ENCODE data around the gene GNLY. TPM values are rescaled to one million over a fixed set of nuclear protein-coding genes. Genes with fewer than 3 reads are reported as not detected.

GNLY gene
- total RNA-seq, 1 donor from 2014 or later, result not detected

DNA sequence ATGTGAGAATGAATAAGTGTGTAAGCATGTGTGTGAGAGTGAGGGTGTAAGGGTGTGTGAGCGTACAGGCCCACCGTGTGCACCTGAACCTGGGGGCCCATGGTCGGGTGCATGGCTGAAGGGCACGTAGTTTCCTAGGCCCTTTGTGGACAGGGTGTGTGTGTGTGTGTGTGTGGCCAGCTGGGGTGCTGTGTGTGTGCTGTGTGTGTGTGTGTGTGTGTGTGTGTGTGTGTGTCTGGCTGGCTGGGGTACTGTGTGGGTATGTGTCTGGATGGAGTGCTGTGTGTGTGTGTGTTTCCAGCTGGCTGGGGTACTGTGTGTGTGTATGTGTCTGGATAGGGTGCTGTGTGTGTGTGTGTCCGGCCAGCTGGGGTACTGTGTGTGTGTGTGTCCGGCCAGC is 28.1 kb upstream of the GNLY start:
- H3K27ac Mint-ChIP-seq (ENCODE audit: unreplicated experiment), result no peak overlapping the region
- H3K36me3 Mint-ChIP-seq (ENCODE audit: unreplicated experiment), result no peaks in the 10 kb centered on the region
- TF ChIP-seq CTCF (IDR thresholded peaks at IDR 0.05), result no peak
- peaks cover 4% of the 10 kb centered on the region for H3K27me3 Mint-ChIP-seq (ENCODE audit: unreplicated experiment)
- H3K4me3 Mint-ChIP-seq (ENCODE audit: unreplicated experiment), result no peak overlapping the region
- H3K9me3 Mint-ChIP-seq (ENCODE audit: unreplicated experiment), result no peaks in the 10 kb centered on the region
- H3K4me1 Mint-ChIP-seq (ENCODE audit: unreplicated experiment), result peaks cover 25% of the 10 kb centered on the region
- DNase-seq (ENCODE audit: extremely low spot score, unreplicated experiment), result no peak

GRCh38 chr2:85666435-85667316 is 27.5 kb upstream of the GNLY start:
- Mint-ChIP-seq H3K4me1 (ENCODE audit: unreplicated experiment) (peaks cover 18% of the 10 kb centered on the region), H3K36me3 (ENCODE audit: unreplicated experiment) (no peaks in the 10 kb centered on the region), H3K4me3 (ENCODE audit: unreplicated experiment) (no peak overlapping the region), H3K27me3 (ENCODE audit: unreplicated experiment) (peaks cover 9% of the 10 kb centered on the region), H3K9me3 (ENCODE audit: unreplicated experiment) (no peaks in the 10 kb centered on the region), H3K27ac (ENCODE audit: unreplicated experiment) (no peak overlapping the region)
- no peak for TF ChIP-seq CTCF (IDR thresholded peaks at IDR 0.05)
- DNase-seq (ENCODE audit: extremely low spot score, unreplicated experiment), result no peak

GRCh38 chr2:85667561-85668008 is 26.6 kb upstream of the GNLY start:
- no peak for TF ChIP-seq CTCF (IDR thresholded peaks at IDR 0.05)
- H3K4me1 Mint-ChIP-seq (ENCODE audit: unreplicated experiment), result peaks cover 14% of the 10 kb centered on the region
- H3K27ac Mint-ChIP-seq (ENCODE audit: unreplicated experiment), result no peak overlapping the region
- no peaks in the 10 kb centered on the region for H3K36me3 Mint-ChIP-seq (ENCODE audit: unreplicated experiment)
- peaks cover 9% of the 10 kb centered on the region for H3K27me3 Mint-ChIP-seq (ENCODE audit: unreplicated experiment)
- H3K9me3 Mint-ChIP-seq (ENCODE audit: unreplicated experiment), result no peaks in the 10 kb centered on the region
- DNase-seq (ENCODE audit: extremely low spot score, unreplicated experiment), result no peak
- H3K4me3 Mint-ChIP-seq (ENCODE audit: unreplicated experiment), result no peak overlapping the region

- Mint-ChIP-seq H3K27ac (ENCODE audit: unreplicated experiment) (no peak within 1 kb of the TSS), H3K27me3 (ENCODE audit: unreplicated experiment) (peaks cover 9% of the 10 kb centered on the region), H3K4me1 (ENCODE audit: unreplicated experiment) (peaks cover 14% of the 10 kb centered on the region), H3K4me3 (ENCODE audit: unreplicated experiment) (no peak within 1 kb of the TSS), H3K36me3 (ENCODE audit: unreplicated experiment) (no peaks in the 10 kb centered on the region), H3K9me3 (ENCODE audit: unreplicated experiment) (no peaks in the 10 kb centered on the region)
- no peak for DNase-seq (ENCODE audit: extremely low spot score, unreplicated experiment)
- TF ChIP-seq CTCF (IDR thresholded peaks at IDR 0.05), result no peak
Measured at GRCh38 chr2:85668009-85668856, 25.9 kb upstream of the GNLY start, which contains the start of gene SFTPB. Gene SFTPB (minus strand): TSS chr2:85668199. CDS start chr2:85668183, 16 bp downstream.

DNA sequence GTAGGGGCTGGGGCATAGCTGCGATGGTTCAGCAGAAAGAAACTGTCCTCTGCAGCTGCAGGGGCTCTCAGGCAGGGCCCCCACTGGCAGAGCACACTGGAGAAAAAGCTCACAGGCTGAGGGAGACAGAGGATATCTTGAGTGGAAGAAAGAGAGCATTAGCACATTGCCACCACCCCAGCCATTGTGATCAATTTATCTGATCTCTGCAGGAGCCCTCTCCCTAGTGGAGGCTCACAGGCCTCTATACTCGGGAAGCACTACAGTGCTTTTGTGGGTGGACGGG is 25.4 kb upstream of the GNLY start:
- Mint-ChIP-seq H3K27me3 (ENCODE audit: unreplicated experiment) (peaks cover 9% of the 10 kb centered on the region), H3K9me3 (ENCODE audit: unreplicated experiment) (no peaks in the 10 kb centered on the region), H3K27ac (ENCODE audit: unreplicated experiment) (no peak overlapping the region), H3K36me3 (ENCODE audit: unreplicated experiment) (no peaks in the 10 kb centered on the region), H3K4me1 (ENCODE audit: unreplicated experiment) (peaks cover 18% of the 10 kb centered on the region), H3K4me3 (ENCODE audit: unreplicated experiment) (no peak overlapping the region)
- TF ChIP-seq CTCF (IDR thresholded peaks at IDR 0.05), result no peak
- DNase-seq (ENCODE audit: extremely low spot score, unreplicated experiment), result no peak

Data from osteocyte (in vitro differentiated cells).